ENCODE data around the gene MOAP1.
"Not testable (repeated sequence)": the region's sequence is repeated elsewhere in the genome, so short reads cannot be mapped to it uniquely, and the experiment has no call there.

- TF ChIP-seq RFX5 (IDR thresholded peaks at IDR 0.05; ENCODE audit: low read length); CTCF (IDR thresholded peaks at IDR 0.05); POLR2AphosphoS5 (IDR thresholded peaks at IDR 0.05; ENCODE audit: low read depth, low read length); SIN3A (IDR thresholded peaks at IDR 0.05; ENCODE audit: borderline replicate concordance, low read depth, low read length): not testable (repeated sequence)
- TF ChIP-seq, protein P1, sequence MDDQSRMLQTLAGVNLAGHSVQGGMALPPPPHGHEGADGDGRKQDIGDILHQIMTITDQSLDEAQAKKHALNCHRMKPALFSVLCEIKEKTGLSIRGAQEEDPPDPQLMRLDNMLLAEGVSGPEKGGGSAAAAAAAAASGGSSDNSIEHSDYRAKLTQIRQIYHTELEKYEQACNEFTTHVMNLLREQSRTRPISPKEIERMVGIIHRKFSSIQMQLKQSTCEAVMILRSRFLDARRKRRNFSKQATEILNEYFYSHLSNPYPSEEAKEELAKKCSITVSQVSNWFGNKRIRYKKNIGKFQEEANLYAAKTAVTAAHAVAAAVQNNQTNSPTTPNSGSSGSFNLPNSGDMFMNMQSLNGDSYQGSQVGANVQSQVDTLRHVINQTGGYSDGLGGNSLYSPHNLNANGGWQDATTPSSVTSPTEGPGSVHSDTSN (IDR thresholded peaks at IDR 0.05): not testable (repeated sequence)
These were observed 24.9 kb downstream of the MOAP1 start for GRCh38 chr14:93159625-93160352.

Measured in SK-N-SH (cell line).